Measurements from ENCODE around the gene OR2A5. TPM values are rescaled to one million over a fixed set of nuclear protein-coding genes. Genes with fewer than 3 reads are reported as not detected.

OR2A5 gene
- total RNA-seq, 1 experiment from 2014 or later: not detected

Small RNAs within 50 kb of the gene (small RNA-seq; reads per million reads assigned to genes)
- not detected for gene OR2A41P

Other genes with a start within 250 kb of the OR2A5 start
- gene TCAF1, start 146.8 kb upstream of the OR2A5 start, total RNA-seq (2014; rRNA removed; shearing (Covaris generic)): 17.4 and 22.4 TPM in 2 replicates
- gene OR2F2, start 113.7 kb upstream of the OR2A5 start, total RNA-seq (2014; rRNA removed; shearing (Covaris generic)): not detected in 2 replicates
- not detected in 2 replicates for gene OR2F1, start 94.1 kb upstream of the OR2A5 start, total RNA-seq (2014; rRNA removed; shearing (Covaris generic))
- gene OR6B1, start 48.6 kb upstream of the OR2A5 start, total RNA-seq (2014; rRNA removed; shearing (Covaris generic)): not detected in 2 replicates
- gene OR2A25, start 20.9 kb downstream of the OR2A5 start, total RNA-seq (2014; rRNA removed; shearing (Covaris generic)): not detected in 2 replicates
- not detected in 2 replicates for gene OR2A12, start 37.3 kb downstream of the OR2A5 start, total RNA-seq (2014; rRNA removed; shearing (Covaris generic))
- not detected in 2 replicates for gene OR2A2, start 60.6 kb downstream of the OR2A5 start, total RNA-seq (2014; rRNA removed; shearing (Covaris generic))
- not detected in 2 replicates for gene OR2A14, start 74.2 kb downstream of the OR2A5 start, total RNA-seq (2014; rRNA removed; shearing (Covaris generic))
- gene CTAGE4, start 134.5 kb downstream of the OR2A5 start, total RNA-seq (2014; rRNA removed; shearing (Covaris generic)): 3.8 and 3.9 TPM in 2 replicates
- 7.5 and 12.7 TPM in 2 replicates for gene ARHGEF35, start 146.9 kb downstream of the OR2A5 start, total RNA-seq (2014; rRNA removed; shearing (Covaris generic))
- gene OR2A42, start 190.7 kb downstream of the OR2A5 start, total RNA-seq (2014; rRNA removed; shearing (Covaris generic)): not detected in 2 replicates
- 0.86 and 1.8 TPM in 2 replicates for gene OR2A7, start 215.8 kb downstream of the OR2A5 start, total RNA-seq (2014; rRNA removed; shearing (Covaris generic))
- not detected in 2 replicates for gene CTAGE8, start 220.3 kb downstream of the OR2A5 start, total RNA-seq (2014; rRNA removed; shearing (Covaris generic))